Medulla oblongata (tissue), 1 donor: ENCODE results near the gene RPL37.
"Not testable (repeated sequence)": the region's sequence is repeated elsewhere in the genome, so short reads cannot be mapped to it uniquely, and the experiment has no call there.

Experiments
- DNase-seq: peaks from one replicate; pipeline ENCODE4 v3.0.0-alpha.2; 2015; ENCODE audit errors: extremely low spot score

RPL37 gene

GRCh38 chr5:40797273-40798011 is 37.6 kb downstream of the RPL37 start:
- peak; percentile 55 for DNase-seq

GRCh38 chr5:40796487-40796889 is 38.5 kb downstream of the RPL37 start:
- peak; percentile 27 for DNase-seq

GRCh38 chr5:40794877-40795276 is 40.1 kb downstream of the RPL37 start:
- DNase-seq: not testable (repeated sequence)

GRCh38 chr5:40794340-40794739 is 40.7 kb downstream of the RPL37 start:
- DNase-seq: not testable (repeated sequence)

GRCh38 chr5:40792691-40793090 is 42.3 kb downstream of the RPL37 start:
- not testable (repeated sequence) for DNase-seq

GRCh38 chr5:40791715-40792139 is 43.3 kb downstream of the RPL37 start:
- no peak for DNase-seq

- DNase-seq: no peak
Measured at GRCh38 chr5:40790947-40791593, 44.0 kb downstream of the RPL37 start.

- DNase-seq: not testable (repeated sequence)
Measured at GRCh38 chr5:40788941-40789340, 46.1 kb downstream of the RPL37 start.

GRCh38 chr5:40787986-40788385 is 47.0 kb downstream of the RPL37 start:
- DNase-seq: no peak

GRCh38 chr5:40786664-40787063 is 48.4 kb downstream of the RPL37 start:
- not testable (repeated sequence) for DNase-seq

GRCh38 chr5:40784916-40785315 is 50.1 kb downstream of the RPL37 start:
- DNase-seq: no peak

GRCh38 chr5:40784027-40784653 is 50.9 kb downstream of the RPL37 start:
- no peak for DNase-seq

- DNase-seq: no peak
Measured at GRCh38 chr5:40781843-40782409, 53.1 kb downstream of the RPL37 start.

GRCh38 chr5:40780858-40781257 is 54.2 kb downstream of the RPL37 start:
- no peak for DNase-seq

GRCh38 chr5:40780199-40780598 is 54.8 kb downstream of the RPL37 start:
- DNase-seq: no peak

GRCh38 chr5:40779561-40779960 is 55.5 kb downstream of the RPL37 start:
- DNase-seq: no peak

GRCh38 chr5:40778133-40778532 is 56.9 kb downstream of the RPL37 start:
- no peak for DNase-seq

GRCh38 chr5:40776658-40776977 is 58.4 kb downstream of the RPL37 start:
- no peak for DNase-seq

- DNase-seq: no peak
Measured at GRCh38 chr5:40775846-40776657, 59.0 kb downstream of the RPL37 start.
